GM19372 (cell line): Measurements from ENCODE around the gene YBEY.

Experiments
- ATAC-seq: cut with Tn5 transposase; IDR thresholded peaks from one replicate; pipeline ENCODE4 v1.9.1; 2021; ENCODE audit warnings: mild to moderate bottlenecking, low read depth, moderate library complexity; ENCODE audit not compliant: unreplicated experiment

YBEY gene

GRCh38 chr21:46264046-46264689, 22.0 kb upstream of the YBEY start:
- no peak for ATAC-seq

- ATAC-seq, result no peak
These were observed 21.4 kb upstream of the YBEY start for GRCh38 chr21:46264690-46265144.

GRCh38 chr21:46265736-46266525, 20.2 kb upstream of the YBEY start:
- no peak for ATAC-seq

- no peak for ATAC-seq
These were observed 19.2 kb upstream of the YBEY start for GRCh38 chr21:46266946-46267345.

GRCh38 chr21:46268371-46268770, 17.8 kb upstream of the YBEY start:
- ATAC-seq, result no peak

GRCh38 chr21:46269466-46269865, 16.7 kb upstream of the YBEY start:
- no peak for ATAC-seq

- ATAC-seq, result no peak
These were observed 12.8 kb upstream of the YBEY start for GRCh38 chr21:46273341-46273740.

- no peak for ATAC-seq
These were observed 11.2 kb upstream of the YBEY start for GRCh38 chr21:46274797-46275390.

- ATAC-seq, result no peak
These were observed 2.0 kb upstream of the YBEY start for GRCh38 chr21:46284077-46284644.

- ATAC-seq, result no peak
These were observed 1.4 kb upstream of the YBEY start for GRCh38 chr21:46284733-46285132.

- ATAC-seq, result no peak
These were observed 908 bp upstream of the YBEY start, which contains the start of gene MCM3AP for GRCh38 chr21:46285206-46285661. Gene MCM3AP, minus strand, starts transcription at chr21:46285611. Its CDS starts 325 bp downstream, at chr21:46285286.

- ATAC-seq, result no peak
These were observed 483 bp downstream of the YBEY start for GRCh38 chr21:46286648-46287002.

GRCh38 chr21:46287541-46287940, 1.4 kb downstream of the YBEY start:
- no peak for ATAC-seq

- ATAC-seq, result no peak
These were observed 3.6 kb downstream of the YBEY start for GRCh38 chr21:46289655-46290179.

GRCh38 chr21:46291561-46291960, 5.4 kb downstream of the YBEY start:
- ATAC-seq, result no peak

GRCh38 chr21:46294647-46295176, 8.6 kb downstream of the YBEY start:
- ATAC-seq, result no peak

- no peak for ATAC-seq
These were observed 9.1 kb downstream of the YBEY start for GRCh38 chr21:46295177-46295770.

GRCh38 chr21:46295996-46296752, 10.0 kb downstream of the YBEY start:
- peak; percentile 81 for ATAC-seq
